HepG2 (cell line): ENCODE measurements around the gene CCDC18. TPM values are rescaled to one million over a fixed set of nuclear protein-coding genes. Genes with fewer than 3 reads are reported as not detected.

Source experiments
- BHLHE40 ChIP-seq: IDR thresholded peaks from 2 replicates; pipeline ENCODE4 v1.6.1; 2011; ENCODE audit warnings: low read length, improper control_type of control experiment
- CSRNP2 ChIP-seq: sonication (generic); formaldehyde crosslinking; conservative IDR thresholded peaks from 2 replicates; pipeline ENCODE4 v1.8.0; 2022; ENCODE audit warnings: low read depth, missing genetic modification reagents
- MED8 ChIP-seq: sonication (generic); formaldehyde crosslinking; IDR thresholded peaks from 2 replicates; pipeline ENCODE4 v1.8.1; 2023; ENCODE audit warnings: mild to moderate bottlenecking, missing genetic modification reagents; ENCODE audit not compliant: insufficient replicate concordance
- NFE2L1 ChIP-seq: sonication (generic); formaldehyde crosslinking; IDR thresholded peaks from 2 replicates; pipeline ENCODE4 v1.4.0; 2020; ENCODE audit warnings: missing genetic modification reagents, mild to moderate bottlenecking, borderline replicate concordance
- PBX3 ChIP-seq: sonication (generic); formaldehyde crosslinking; IDR thresholded peaks from 2 replicates; pipeline ENCODE4 v1.8.1; 2023; ENCODE audit warnings: missing genetic modification reagents, inconsistent platforms, borderline replicate concordance
- PRMT3 ChIP-seq: sonication (generic); formaldehyde crosslinking; IDR thresholded peaks from 2 replicates; pipeline ENCODE4 v1.8.1; 2022; ENCODE audit warnings: low read depth, mild to moderate bottlenecking, moderate library complexity, missing genetic modification reagents, borderline replicate concordance
- SNRNP70 ChIP-seq: fragments of 200-400 bp; formaldehyde crosslinking; IDR thresholded peaks from 2 replicates; pipeline ENCODE4 v1.6.1; 2017; ENCODE audit warnings: mild to moderate bottlenecking, low read depth, low read length, moderate library complexity
- TBX2 ChIP-seq: sonication (generic); formaldehyde crosslinking; IDR thresholded peaks from 2 replicates; pipeline ENCODE4 v1.5.0; 2020; ENCODE audit warnings: missing genetic modification reagents, mild to moderate bottlenecking, borderline replicate concordance
- ZNF136 ChIP-seq: sonication (generic); formaldehyde crosslinking; IDR thresholded peaks from 2 replicates; pipeline ENCODE4 v1.8.1; 2022; ENCODE audit warnings: low read depth, mild to moderate bottlenecking, moderate library complexity, missing genetic modification reagents
- ZNF333 ChIP-seq: sonication (generic); formaldehyde crosslinking; IDR thresholded peaks from 2 replicates; pipeline ENCODE4 v1.4.0; 2020; ENCODE audit warnings: mild to moderate bottlenecking, missing genetic modification reagents, borderline replicate concordance
- ZNF512 ChIP-seq: sonication (generic); formaldehyde crosslinking; IDR thresholded peaks from 2 replicates; pipeline ENCODE4 v1.4.0; 2020; ENCODE audit warnings: mild to moderate bottlenecking, missing genetic modification reagents
- ZNF644 ChIP-seq: IDR thresholded peaks from 2 replicates; pipeline ENCODE4 v1.6.1; 2016; ENCODE audit warnings: low read depth
- ZNF891 ChIP-seq: sonication (generic); formaldehyde crosslinking; IDR thresholded peaks from 2 replicates; pipeline ENCODE4 v1.5.0; 2020; ENCODE audit warnings: mild to moderate bottlenecking, missing genetic modification reagents
- polyA plus RNA-seq, 8 experiments: library from polyadenylated mRNA; depleted of rRNA in 3 of 8; stranded (reverse) in 7 of 8; unstranded in 1 of 8; fragments of >200 nt; fragmentation: Illumina TruSeq in 4 of 8; extraction: Trizol in 4 of 8; gene quantifications; 2 replicates each; pipeline versions ENCODE4 v1.2.1 to v1.2.3, GENCODE V29; 2011 to 2016; ENCODE audit warnings: low read depth in 4 of 8, missing spikeins in 1 of 8, mixed read lengths in 1 of 8; ENCODE audit not compliant: insufficient read depth in 1 of 8
- total RNA-seq, 5 experiments: library from RNA; depleted of rRNA; stranded (reverse); fragments of >200 nt; fragmentation: Illumina TruSeq; extraction: Trizol; gene quantifications; 2 replicates each; pipeline ENCODE4 v1.2.3, GENCODE V29; 2016; ENCODE audit warnings: low read depth in 1 of 5
- TF ChIP-seq, protein P1 (sequence below): IDR thresholded peaks from 2 replicates; pipeline ENCODE4 v1.6.1; 2016; ENCODE audit warnings: mild to moderate bottlenecking
- TF ChIP-seq, protein P2 (sequence below): sonication (generic); formaldehyde crosslinking; IDR thresholded peaks from 2 replicates; pipeline ENCODE4 v1.4.0; 2020; ENCODE audit warnings: mild to moderate bottlenecking, missing genetic modification reagents, borderline replicate concordance
- TF ChIP-seq, protein P3 (sequence below): sonication (generic); formaldehyde crosslinking; IDR thresholded peaks from 2 replicates; pipeline ENCODE4 v1.5.0; 2020; ENCODE audit warnings: missing genetic modification reagents, mild to moderate bottlenecking, borderline replicate concordance

CCDC18 gene
- total and polyA plus RNA-seq, 2 of the 13 experiments (the other 11 are each of a cell fraction or from before 2014, with no cell fraction given), result 1.9 to 18.4 TPM

GRCh38 chr1:93179886-93180722, 420 bp upstream of the CCDC18 start, which contains the start of gene TMED5 (continued):
- TF ChIP-seq PRMT3 (no peak; the same call in 1 of the 2 replicates), ZNF891 (CRISPR knock-in tag) (peak; percentile 93; the same call in 1 of the 2 replicates), TBX2 (peak; percentile 78), ZNF644 (CRISPR knock-in tag) (no peak), CSRNP2 (CRISPR knock-in tag) (no peak), MED8 (CRISPR knock-in tag) (peak; percentile 71), PBX3 (CRISPR knock-in tag) (peak; percentile 79), SNRNP70 (no peak), NFE2L1 (CRISPR knock-in tag) (peak; percentile 84), ZNF512 (CRISPR knock-in tag) (peak; percentile 78; the same call in 1 of the 2 replicates), BHLHE40 (peak; percentile 61), ZNF136 (CRISPR knock-in tag) (peak; percentile 76), ZNF333 (CRISPR knock-in tag) (peak; percentile 95; the same call in 1 of the 2 replicates)
- TF ChIP-seq, protein P1, sequence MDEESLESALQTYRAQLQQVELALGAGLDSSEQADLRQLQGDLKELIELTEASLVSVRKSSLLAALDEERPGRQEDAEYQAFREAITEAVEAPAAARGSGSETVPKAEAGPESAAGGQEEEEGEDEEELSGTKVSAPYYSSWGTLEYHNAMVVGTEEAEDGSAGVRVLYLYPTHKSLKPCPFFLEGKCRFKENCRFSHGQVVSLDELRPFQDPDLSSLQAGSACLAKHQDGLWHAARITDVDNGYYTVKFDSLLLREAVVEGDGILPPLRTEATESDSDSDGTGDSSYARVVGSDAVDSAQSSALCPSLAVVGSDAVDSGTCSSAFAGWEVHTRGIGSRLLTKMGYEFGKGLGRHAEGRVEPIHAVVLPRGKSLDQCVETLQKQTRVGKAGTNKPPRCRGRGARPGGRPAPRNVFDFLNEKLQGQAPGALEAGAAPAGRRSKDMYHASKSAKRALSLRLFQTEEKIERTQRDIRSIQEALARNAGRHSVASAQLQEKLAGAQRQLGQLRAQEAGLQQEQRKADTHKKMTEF (CRISPR knock-in tag), result peak; percentile 76
- TF ChIP-seq, protein P2, sequence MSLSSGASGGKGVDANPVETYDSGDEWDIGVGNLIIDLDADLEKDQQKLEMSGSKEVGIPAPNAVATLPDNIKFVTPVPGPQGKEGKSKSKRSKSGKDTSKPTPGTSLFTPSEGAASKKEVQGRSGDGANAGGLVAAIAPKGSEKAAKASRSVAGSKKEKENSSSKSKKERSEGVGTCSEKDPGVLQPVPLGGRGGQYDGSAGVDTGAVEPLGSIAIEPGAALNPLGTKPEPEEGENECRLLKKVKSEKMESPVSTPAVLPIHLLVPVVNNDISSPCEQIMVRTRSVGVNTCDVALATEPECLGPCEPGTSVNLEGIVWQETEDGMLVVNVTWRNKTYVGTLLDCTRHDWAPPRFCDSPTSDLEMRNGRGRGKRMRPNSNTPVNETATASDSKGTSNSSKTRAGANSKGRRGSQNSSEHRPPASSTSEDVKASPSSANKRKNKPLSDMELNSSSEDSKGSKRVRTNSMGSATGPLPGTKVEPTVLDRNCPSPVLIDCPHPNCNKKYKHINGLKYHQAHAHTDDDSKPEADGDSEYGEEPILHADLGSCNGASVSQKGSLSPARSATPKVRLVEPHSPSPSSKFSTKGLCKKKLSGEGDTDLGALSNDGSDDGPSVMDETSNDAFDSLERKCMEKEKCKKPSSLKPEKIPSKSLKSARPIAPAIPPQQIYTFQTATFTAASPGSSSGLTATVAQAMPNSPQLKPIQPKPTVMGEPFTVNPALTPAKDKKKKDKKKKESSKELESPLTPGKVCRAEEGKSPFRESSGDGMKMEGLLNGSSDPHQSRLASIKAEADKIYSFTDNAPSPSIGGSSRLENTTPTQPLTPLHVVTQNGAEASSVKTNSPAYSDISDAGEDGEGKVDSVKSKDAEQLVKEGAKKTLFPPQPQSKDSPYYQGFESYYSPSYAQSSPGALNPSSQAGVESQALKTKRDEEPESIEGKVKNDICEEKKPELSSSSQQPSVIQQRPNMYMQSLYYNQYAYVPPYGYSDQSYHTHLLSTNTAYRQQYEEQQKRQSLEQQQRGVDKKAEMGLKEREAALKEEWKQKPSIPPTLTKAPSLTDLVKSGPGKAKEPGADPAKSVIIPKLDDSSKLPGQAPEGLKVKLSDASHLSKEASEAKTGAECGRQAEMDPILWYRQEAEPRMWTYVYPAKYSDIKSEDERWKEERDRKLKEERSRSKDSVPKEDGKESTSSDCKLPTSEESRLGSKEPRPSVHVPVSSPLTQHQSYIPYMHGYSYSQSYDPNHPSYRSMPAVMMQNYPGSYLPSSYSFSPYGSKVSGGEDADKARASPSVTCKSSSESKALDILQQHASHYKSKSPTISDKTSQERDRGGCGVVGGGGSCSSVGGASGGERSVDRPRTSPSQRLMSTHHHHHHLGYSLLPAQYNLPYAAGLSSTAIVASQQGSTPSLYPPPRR (CRISPR knock-in tag), result no peak; the same call in 1 of the 2 replicates
- TF ChIP-seq, protein P3, sequence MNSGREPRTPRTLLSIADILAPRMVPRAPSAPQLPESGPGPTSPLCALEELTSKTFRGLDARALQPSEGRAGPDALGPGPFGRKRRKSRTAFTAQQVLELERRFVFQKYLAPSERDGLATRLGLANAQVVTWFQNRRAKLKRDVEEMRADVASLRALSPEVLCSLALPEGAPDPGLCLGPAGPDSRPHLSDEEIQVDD (CRISPR knock-in tag), result 0 out of 2 replicates have a peak, but pooled peaks have one; percentile 82
